Small intestine (tissue), 7 donors: ENCODE measurements around the gene NAV2. TPM values are rescaled to one million over a fixed set of nuclear protein-coding genes. Genes with fewer than 3 reads are reported as not detected.
A peak's percentile ranks its signal among the peaks of the same experiment; 100 is the strongest.

Experiments used
- DNase-seq, 2 donors: peaks; one replicate each; pipeline versions ENCODE4 v3.0.0 to v3.0.0-alpha.2; 2013
- FAIRE-seq: peaks from 2 replicates; lab custom pipeline; 2012; peaks lifted over from hg19 to GRCh38; lab: Jason Lieb, UNC
- H3K27ac ChIP-seq, 3 donors: one replicate each; pipeline ENCODE4 v1.5.1; 2013; ENCODE audit warnings: low read length in 2 of 3, mild to moderate bottlenecking in 2 of 3, control low read depth in 1 of 3, inconsistent platforms in 1 of 3, low read depth in 1 of 3, moderate library complexity in 1 of 3
- H3K27me3 ChIP-seq, 3 donors: one replicate each; pipeline ENCODE4 v1.6.1; 2013; ENCODE audit warnings: low read length in 3 of 3, inconsistent platforms in 1 of 3; ENCODE audit not compliant: control insufficient read depth in 3 of 3, insufficient read depth in 3 of 3
- H3K36me3 ChIP-seq, 3 donors: one replicate each; pipeline ENCODE4 v1.6.1; 2013; ENCODE audit warnings: low read length in 3 of 3, inconsistent platforms in 1 of 3, low read depth in 1 of 3, mild to moderate bottlenecking in 1 of 3, moderate library complexity in 1 of 3; ENCODE audit not compliant: control insufficient read depth in 3 of 3, insufficient read depth in 2 of 3
- H3K4me1 ChIP-seq, 3 donors: one replicate each; pipeline ENCODE4 v1.6.1; 2013; ENCODE audit warnings: low read length in 2 of 3, inconsistent platforms in 1 of 3, low read depth in 1 of 3, mild to moderate bottlenecking in 1 of 3, moderate library complexity in 1 of 3; ENCODE audit not compliant: control insufficient read depth in 3 of 3, insufficient read depth in 2 of 3
- H3K4me3 ChIP-seq, 3 donors: one replicate each; pipeline ENCODE4 v1.5.1; 2013; ENCODE audit warnings: low read length in 3 of 3, control low read depth in 1 of 3, inconsistent platforms in 1 of 3, low read depth in 1 of 3, mild to moderate bottlenecking in 1 of 3, moderate library complexity in 1 of 3
- H3K9me3 ChIP-seq, 2 donors: one replicate each; pipeline ENCODE4 v1.6.1; 2013; ENCODE audit warnings: low read depth in 1 of 2, low read length in 1 of 2; ENCODE audit not compliant: control insufficient read depth in 2 of 2, insufficient read depth in 1 of 2
- WGBS, 3 donors: extraction: QIAGEN DNeasy Blood & Tissue Kit; methylation state at CpG; one replicate each; pipeline ENCODE4 v1.1.7; 2013; 5-methylcytosine and 5-hydroxymethylcytosine counted together
- polyA plus RNA-seq, 4 donors: library from polyadenylated mRNA; stranded (reverse) in 3 of 4; unstranded in 1 of 4; fragments of 200-250 nt in 3 of 4; fragments of 120-200 nt in 1 of 4; gene quantifications; one replicate each; pipeline versions ENCODE4 v1.2.1 to v1.2.3, GENCODE V29; 2013
- donor health status: healthy with polysubstance abuse.
- donor health status: control.
- donor health status: control.
- donor health status: Bipolar disorder and iron deficiency.
- donor health status: healthy.

The NAV2 gene
- polyA plus RNA-seq, 4 donors, result 1.6 to 6.5 (median 3.6) TPM

GRCh38 chr11:19967787-19968186 lies 255.2 kb downstream of the NAV2 start:
- Histone ChIP-seq H3K4me3 (no peak overlapping the region), H3K4me1 (peaks cover 0 to 8% (median 0%) of the 10 kb centered on the region in 3 donors), H3K27me3 (no peaks in the 10 kb centered on the region), H3K36me3 (no peaks in the 10 kb centered on the region), H3K27ac (no peak overlapping the region), H3K9me3 (no peaks in the 10 kb centered on the region)
- DNase-seq, result no peak
- FAIRE-seq, result no peak
- 15 to 46% (median 34%) methylated on average over 2 of the region's 2 CpGs for WGBS, 3 donors

- Histone ChIP-seq H3K27me3 (no peaks in the 10 kb centered on the region), H3K36me3 (no peaks in the 10 kb centered on the region), H3K9me3 (no peaks in the 10 kb centered on the region), H3K27ac (no peak overlapping the region), H3K4me1 (peaks cover 0 to 14% (median 0%) of the 10 kb centered on the region in 3 donors), H3K4me3 (no peak overlapping the region)
- 82 to 85% (median 84%) methylated on average over 5 of the region's 5 CpGs for WGBS, 3 donors
- FAIRE-seq, result no peak
- no peak for DNase-seq
Measured at GRCh38 chr11:19968860-19969259, 256.2 kb downstream of the NAV2 start.

GRCh38 chr11:19970944-19971343 lies 258.3 kb downstream of the NAV2 start:
- Histone ChIP-seq H3K27me3 (no peaks in the 10 kb centered on the region), H3K36me3 (no peaks in the 10 kb centered on the region), H3K4me1 (peaks cover 0 to 15% (median 0%) of the 10 kb centered on the region in 3 donors), H3K9me3 (no peaks in the 10 kb centered on the region), H3K27ac (no peak overlapping the region), H3K4me3 (no peak overlapping the region)
- 77 to 90% (median 82%) methylated on average over 4 of the region's 4 CpGs for WGBS, 3 donors
- DNase-seq (no peak), FAIRE-seq (no peak)

DNA sequence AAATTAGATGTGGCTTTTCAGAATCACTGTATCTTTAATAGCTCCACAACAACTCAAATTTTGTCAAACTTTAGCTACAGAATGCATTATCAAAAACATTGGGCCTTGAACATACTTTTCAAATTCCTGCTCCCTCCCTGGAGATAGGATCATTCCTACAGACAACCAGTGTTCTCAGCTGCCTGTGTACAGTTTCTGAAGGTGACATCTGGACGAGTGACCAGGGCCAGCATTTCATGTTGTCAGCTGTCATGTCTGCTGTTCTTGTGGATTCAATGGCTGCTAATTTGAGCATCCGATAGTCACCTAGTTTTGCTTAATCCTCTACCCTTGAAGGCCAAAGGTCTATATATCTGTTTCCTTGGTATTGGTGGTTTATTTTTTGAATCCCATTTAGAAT lies 259.5 kb downstream of the NAV2 start:
- peak overlapping the region in 1 of 3 donors; percentile 2 for H3K27ac ChIP-seq
- H3K4me1 ChIP-seq, result peaks cover 0 to 27% (median 0%) of the 10 kb centered on the region in 3 donors
- H3K36me3 ChIP-seq, result no peaks in the 10 kb centered on the region
- 33 to 45% (median 41%) methylated on average over 2 of the region's 2 CpGs for WGBS, 3 donors
- H3K9me3 ChIP-seq, result no peaks in the 10 kb centered on the region
- no peaks in the 10 kb centered on the region for H3K27me3 ChIP-seq
- H3K4me3 ChIP-seq, result no peak overlapping the region
- FAIRE-seq (no peak), DNase-seq (no peak)

DNA sequence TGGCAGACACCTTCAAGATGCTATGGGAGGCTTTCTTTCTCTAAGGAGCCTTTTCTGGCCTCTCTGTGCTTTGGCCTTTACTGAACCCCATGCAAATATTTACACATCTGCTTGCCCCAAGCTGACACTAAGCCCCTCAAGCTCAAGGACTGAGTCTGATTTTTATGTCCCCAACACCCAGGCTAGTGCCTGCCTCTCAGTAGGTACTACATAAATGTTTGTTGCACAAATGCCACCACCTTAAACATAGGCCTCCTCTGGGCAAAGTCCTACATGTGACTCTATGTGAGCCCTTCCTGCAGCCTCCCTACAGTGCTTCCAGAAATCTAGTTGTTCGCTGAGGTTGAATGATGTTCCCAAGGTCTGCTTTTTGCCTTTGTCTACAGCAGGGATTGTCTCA lies 260.0 kb downstream of the NAV2 start:
- FAIRE-seq (no peak), DNase-seq (peak in 1 of 2 donors; percentile 76)
- Histone ChIP-seq H3K27me3 (no peaks in the 10 kb centered on the region), H3K27ac (peak overlapping the region in 1 of 3 donors; percentile 2), H3K4me3 (no peak overlapping the region), H3K36me3 (no peaks in the 10 kb centered on the region), H3K4me1 (peaks cover 0 to 30% (median 0%) of the 10 kb centered on the region in 3 donors), H3K9me3 (no peaks in the 10 kb centered on the region)
- WGBS, 3 donors, result 67 to 82% (median 81%) methylated on average over 1 of the region's 1 CpG

- FAIRE-seq (no peak), DNase-seq (no peak)
- H3K9me3 ChIP-seq, result no peaks in the 10 kb centered on the region
- peaks cover 0 to 30% (median 0%) of the 10 kb centered on the region in 3 donors for H3K4me1 ChIP-seq
- no peak overlapping the region for H3K4me3 ChIP-seq
- 93 to 96% (median 93%) methylated on average over 5 of the region's 5 CpGs for WGBS, 3 donors
- no peaks in the 10 kb centered on the region for H3K27me3 ChIP-seq
- H3K36me3 ChIP-seq, result no peaks in the 10 kb centered on the region
- H3K27ac ChIP-seq, result peak overlapping the region in 1 of 3 donors; percentile 2
Measured at GRCh38 chr11:19973136-19973635, 260.5 kb downstream of the NAV2 start.

DNA sequence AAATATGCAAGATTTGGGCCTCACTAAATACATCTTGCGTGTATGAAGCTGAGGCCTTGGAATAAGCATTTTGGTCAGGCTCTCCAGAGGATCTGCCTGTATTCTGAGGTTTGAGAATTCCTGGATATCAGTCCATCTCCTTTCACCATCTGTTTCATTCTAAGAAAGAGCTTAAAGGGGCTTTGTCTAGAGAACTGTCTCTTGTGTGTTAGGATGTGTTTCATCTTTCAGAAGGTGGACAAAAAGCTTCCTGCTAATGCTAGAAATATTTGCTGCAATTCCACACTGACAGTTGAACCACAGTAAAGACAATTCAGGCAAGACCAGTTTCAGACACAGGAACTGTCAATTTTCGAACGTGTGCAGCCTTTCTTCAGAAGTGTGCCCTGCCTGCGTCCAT lies 262.2 kb downstream of the NAV2 start:
- WGBS, 3 donors, result 92 to 96% (median 95%) methylated on average over 4 of the region's 4 CpGs
- no peak for FAIRE-seq
- Histone ChIP-seq H3K4me1 (peaks cover 0 to 42% (median 0%) of the 10 kb centered on the region in 3 donors), H3K9me3 (no peaks in the 10 kb centered on the region), H3K27ac (no peak overlapping the region), H3K4me3 (no peak overlapping the region), H3K27me3 (no peaks in the 10 kb centered on the region), H3K36me3 (no peaks in the 10 kb centered on the region)
- DNase-seq, result no peak

- H3K27me3 ChIP-seq, result no peaks in the 10 kb centered on the region
- no peak for FAIRE-seq
- H3K4me3 ChIP-seq, result no peak overlapping the region
- H3K9me3 ChIP-seq, result no peaks in the 10 kb centered on the region
- 82 to 90% (median 83%) methylated on average over 6 to 7 of the region's 7 CpGs for WGBS, 3 donors
- H3K27ac ChIP-seq, result no peak overlapping the region
- no peak for DNase-seq
- peaks cover 0 to 49% (median 0%) of the 10 kb centered on the region in 3 donors for H3K4me1 ChIP-seq
- H3K36me3 ChIP-seq, result no peaks in the 10 kb centered on the region
Measured at GRCh38 chr11:19975414-19975990, 262.9 kb downstream of the NAV2 start.
